Inferior parietal cortex (tissue), 1 donor: ENCODE measurements around the gene KCTD19.
"Not testable (repeated sequence)": the region's sequence is repeated elsewhere in the genome, so short reads cannot be mapped to it uniquely, and the experiment has no call there.

Experiments used
- DNase-seq: peaks from one replicate; pipeline ENCODE4 v3.0.0-alpha.2; 2016; ENCODE audit errors: extremely low spot score

KCTD19 gene

DNA sequence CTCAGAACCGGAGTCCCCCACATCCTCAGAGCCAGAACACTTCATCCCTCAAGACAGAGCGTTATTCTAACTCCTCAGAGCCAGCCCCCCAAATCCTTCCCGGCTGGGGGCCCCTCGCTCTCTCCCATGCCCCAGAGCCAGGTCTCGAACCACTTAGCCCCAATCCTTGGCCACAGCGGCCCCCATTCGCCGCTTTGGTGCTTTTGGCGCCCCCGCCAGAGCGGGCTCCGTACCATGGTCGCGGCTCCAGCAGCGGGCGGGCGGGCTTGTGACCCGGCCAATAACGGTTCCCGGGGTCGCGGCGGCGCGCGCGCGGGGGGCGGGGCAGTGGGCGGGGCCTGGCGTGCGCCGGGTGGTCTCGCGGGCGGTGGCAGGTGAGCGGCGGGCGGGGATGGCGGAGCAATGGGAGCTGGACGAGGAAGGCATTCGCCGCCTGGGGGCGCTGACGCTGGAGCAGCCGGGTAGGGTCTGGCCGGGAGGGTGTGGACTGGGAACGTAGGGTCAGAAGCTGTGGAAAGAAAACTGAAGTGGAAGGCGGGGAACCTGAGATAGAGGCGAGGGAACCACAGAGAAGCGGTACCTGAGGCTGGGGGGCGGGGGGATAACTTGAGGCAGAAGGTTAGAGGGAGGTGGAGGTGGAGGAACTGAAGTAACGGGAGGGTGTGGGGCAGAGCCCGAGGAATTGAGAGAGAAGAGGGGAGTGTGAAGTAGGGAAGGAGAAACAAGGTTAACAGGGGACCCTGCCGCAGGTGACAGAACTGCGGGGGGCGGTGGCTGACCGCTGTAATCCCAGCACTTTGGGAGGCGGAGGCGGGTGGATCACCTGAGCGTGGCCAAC is at the start of gene KCTD19, which contains the start of gene LRRC36:
KCTD19 (minus strand) TSS at position 270 of the 838 bp plus-strand sequence; CDS start at position 236, 34 bp downstream.
LRRC36 (plus strand) TSS at position 344 of the 838 bp plus-strand sequence; CDS start at position 392, 48 bp downstream.
- DNase-seq = no peak

DNA sequence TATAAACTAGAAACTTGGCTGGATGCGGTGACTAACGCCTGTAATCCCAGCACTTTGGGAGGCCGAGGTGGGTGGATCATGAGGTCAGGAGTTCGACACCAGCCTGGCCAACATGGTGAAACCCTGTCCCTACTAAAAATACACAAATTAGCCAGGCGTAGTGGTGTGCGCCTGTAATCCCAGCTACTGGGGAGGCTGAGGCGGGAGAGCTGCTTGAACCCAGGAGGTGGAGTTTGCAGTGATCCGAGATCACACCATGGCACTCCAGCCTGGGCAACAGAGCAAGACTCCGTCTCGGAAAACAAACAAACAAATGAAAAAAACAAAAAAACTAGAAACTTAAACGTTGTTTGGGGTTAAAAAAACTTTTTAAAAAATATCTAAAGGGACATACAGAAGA is 49.5 kb upstream of the KCTD19 start:
- not testable (repeated sequence) for DNase-seq

- DNase-seq = peak; percentile 67
These were observed 46.1 kb upstream of the KCTD19 start for GRCh38 chr16:67372664-67373063.

DNA sequence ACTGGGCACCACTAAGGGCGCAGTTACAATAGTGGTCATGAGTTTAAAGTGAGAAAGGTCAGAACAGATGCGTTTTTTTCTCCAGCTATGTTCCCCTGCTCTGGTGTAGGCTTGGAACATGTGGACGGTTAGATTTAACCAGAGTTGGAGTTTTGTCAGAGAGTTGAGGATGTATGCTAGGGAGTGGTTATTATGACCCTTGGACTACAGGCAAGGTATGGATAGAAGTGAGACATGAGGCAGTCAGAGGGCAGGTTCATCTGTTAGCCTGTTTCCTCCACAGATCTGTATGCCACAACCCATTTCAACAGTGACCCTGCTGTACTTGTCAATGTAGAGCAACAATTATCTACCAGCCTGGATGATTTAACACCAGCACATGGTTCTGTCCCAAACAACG is 44.1 kb upstream of the KCTD19 start:
- no peak for DNase-seq

- no peak for DNase-seq
These were observed 38.2 kb upstream of the KCTD19 start for GRCh38 chr16:67364600-67365235.

GRCh38 chr16:67361038-67361437 is 34.5 kb upstream of the KCTD19 start:
- DNase-seq = no peak

- DNase-seq = not testable (repeated sequence)
These were observed 33.2 kb upstream of the KCTD19 start for GRCh38 chr16:67359540-67360269.

DNA sequence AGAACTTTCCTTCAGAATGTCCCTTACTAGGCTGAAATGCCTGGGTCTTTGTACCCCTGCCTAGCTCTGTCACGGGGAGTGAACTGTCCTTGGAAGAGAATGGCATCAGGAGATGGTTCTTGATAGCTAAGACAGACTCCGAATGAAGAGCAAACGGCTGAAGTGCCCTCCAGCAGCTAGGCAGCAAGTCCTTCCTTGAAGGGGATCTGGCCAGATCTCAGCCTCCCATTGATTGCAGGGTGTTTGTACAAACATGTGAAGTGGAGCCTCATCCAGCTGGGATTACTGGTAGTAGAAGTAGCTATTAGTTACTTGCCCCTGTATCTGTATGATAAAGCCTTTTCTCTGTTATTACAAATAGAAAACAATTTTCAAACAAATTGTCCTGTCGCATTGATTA is 31.0 kb upstream of the KCTD19 start:
- no peak for DNase-seq

DNA sequence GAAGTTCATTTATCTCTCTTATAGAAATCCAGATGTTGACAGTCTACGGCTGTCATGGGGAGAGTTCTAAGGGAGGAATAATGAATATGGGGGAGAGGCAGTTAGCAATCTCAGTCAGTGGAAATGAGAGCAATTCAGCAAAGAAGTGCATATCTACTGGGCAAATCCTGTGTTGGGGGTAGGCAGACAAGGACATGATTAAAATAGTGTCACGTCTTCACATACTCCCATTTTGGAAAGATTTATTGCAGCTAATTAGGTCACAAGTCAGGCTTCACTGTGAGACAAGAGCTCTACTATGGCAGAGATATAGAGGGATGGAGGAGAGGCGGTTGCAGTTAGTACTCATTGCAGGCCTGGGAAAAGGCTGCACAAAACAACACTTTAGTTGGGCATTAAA is 29.9 kb upstream of the KCTD19 start:
- no peak for DNase-seq

- not testable (repeated sequence) for DNase-seq
These were observed 25.9 kb upstream of the KCTD19 start for GRCh38 chr16:67352463-67352862.

GRCh38 chr16:67350324-67350723 is 23.8 kb upstream of the KCTD19 start:
- DNase-seq = no peak

DNA sequence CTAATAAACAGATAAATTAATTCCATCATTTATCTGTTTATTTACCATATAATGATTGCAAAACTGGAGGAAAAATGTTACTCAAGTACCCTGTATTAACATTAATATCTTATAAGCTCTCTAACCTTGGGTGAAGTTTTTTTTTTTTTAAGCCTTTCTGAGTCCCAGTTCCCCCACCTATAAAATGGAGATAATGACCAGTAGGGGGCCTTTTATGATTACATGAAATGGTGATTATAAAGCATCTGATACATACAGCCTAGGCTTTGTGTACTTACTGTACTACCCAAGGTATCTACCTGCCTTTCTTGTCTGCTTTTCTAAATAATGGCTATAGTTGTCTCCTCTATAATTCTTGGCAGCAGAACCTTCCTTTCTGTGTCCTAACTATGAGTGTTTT is 22.6 kb upstream of the KCTD19 start:
- no peak for DNase-seq

GRCh38 chr16:67346341-67346740 is 19.8 kb upstream of the KCTD19 start:
- no peak for DNase-seq

- no peak for DNase-seq
These were observed 18.9 kb upstream of the KCTD19 start for GRCh38 chr16:67345401-67345800.

DNA sequence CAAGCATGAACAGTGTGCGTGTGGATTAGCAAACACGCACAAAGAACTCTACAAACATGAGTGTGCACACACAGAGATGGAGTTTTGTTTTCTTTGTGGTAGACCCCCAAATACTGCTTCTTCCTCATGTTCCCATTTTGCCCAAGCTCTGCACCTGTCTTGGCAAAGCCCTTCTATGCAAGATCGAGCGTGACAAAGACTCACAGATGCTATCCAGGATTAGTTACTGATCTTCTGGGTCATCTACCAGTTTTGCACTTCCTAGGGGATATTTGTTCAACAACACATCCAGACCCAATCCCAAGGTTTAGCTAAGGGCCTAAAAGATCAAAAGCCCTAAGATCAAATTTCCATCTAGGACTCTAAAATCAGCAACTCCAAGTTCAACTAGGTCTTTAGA is 16.1 kb upstream of the KCTD19 start:
- DNase-seq = no peak

GRCh38 chr16:67341250-67341649 is 14.7 kb upstream of the KCTD19 start:
- DNase-seq = no peak

GRCh38 chr16:67339453-67339852 is 12.9 kb upstream of the KCTD19 start:
- DNase-seq = no peak

DNA sequence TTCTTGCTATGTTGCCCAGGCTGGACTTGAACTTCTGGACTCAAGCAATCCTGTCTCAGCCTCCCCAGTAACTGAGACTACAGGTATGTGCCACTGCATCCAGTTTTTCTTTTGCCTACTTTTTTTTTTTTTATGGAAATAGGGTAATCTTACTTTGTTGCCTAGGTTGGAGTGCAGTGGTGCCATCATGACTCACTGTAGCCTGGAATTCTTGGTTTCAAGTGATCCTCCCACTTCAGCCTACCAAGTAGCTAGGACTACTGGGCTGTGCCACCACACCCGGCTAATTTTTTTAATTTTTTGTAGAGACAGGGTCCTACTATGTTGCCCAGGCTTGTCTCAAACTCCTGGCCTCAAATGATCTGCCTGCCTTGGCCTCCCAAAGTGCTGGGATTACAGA is 10.1 kb upstream of the KCTD19 start:
- no peak for DNase-seq

- DNase-seq = no peak
These were observed 9.6 kb upstream of the KCTD19 start for GRCh38 chr16:67336116-67336515.

DNA sequence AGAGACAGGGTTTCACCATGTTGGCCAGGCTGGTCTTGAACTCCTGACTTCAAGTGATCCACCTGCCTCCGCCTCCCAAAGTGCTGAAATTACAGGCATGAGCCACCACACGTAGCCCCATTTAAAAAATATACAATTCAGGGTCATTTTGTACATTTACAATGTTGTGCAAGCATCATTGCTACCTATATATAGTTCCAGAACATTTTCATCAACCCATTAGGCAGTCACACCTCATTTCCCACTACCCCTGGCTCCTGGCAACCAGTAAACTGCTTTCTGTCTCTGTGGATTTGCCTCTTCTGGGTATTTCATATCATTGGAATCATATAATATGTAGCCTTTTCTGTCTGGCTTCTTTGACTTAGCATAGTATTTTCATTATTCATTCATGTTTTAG is 6.8 kb upstream of the KCTD19 start:
- no peak for DNase-seq

DNA sequence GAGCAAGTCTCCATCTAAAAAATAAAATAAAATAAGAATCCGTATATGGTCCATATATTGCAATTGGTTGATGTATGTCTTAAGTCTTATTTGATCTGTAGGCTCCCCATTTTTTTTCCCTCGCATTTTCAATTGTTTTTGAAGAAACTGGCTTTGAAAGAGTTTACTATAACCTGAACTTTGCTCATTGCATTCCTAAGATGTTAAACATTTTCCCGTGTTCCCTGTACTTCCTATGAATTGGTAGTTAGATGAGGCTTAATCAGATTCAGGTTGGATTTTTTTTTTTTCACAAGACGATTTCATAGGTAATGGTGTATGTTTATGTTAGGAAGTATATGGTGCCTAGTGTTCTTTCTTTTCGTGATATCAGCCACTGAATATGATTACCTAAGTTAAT is 3.4 kb upstream of the KCTD19 start:
- no peak for DNase-seq

DNA sequence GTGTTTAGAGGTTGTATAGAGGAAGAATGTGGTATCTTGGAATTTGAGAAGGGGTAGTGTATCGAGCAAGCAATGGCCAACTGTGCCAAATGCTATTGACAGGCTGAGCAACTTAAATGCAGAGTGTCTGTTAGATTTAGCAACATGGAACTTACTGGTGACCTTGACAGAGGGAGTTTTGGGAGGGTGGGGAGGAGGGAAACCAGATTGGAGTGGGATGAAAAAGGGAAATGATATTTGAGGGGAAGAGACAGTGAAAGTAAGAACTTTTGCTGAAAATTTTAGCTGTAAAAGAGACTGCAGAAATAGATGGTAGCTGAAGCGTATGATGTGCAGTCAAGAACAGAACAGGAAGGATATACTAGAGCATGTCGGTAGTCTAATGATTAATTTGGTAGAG is 1.2 kb upstream of the KCTD19 start:
- DNase-seq = no peak

GRCh38 chr16:67326115-67326471 is 448 bp downstream of the KCTD19 start:
- DNase-seq = no peak
